Sigmoid colon (tissue), 7 donors: Measurements from ENCODE around the gene PROSER2. TPM values are rescaled to one million over a fixed set of nuclear protein-coding genes. Genes with fewer than 3 reads are reported as not detected.

Experiments used
- DNase-seq: peaks from one replicate; pipeline ENCODE4 v3.0.0-alpha.2; 2019
- H3K27ac ChIP-seq, 4 donors: fragments of 200-600 bp; sonication (generic); one replicate each; pipeline ENCODE4 v1.5.1; 2016 to 2019; ENCODE audit warnings: mild to moderate bottlenecking in 1 of 4
- H3K27me3 ChIP-seq, 3 donors: fragments of 200-600 bp; sonication (generic); one replicate each; pipeline ENCODE4 v1.5.1; 2019; ENCODE audit warnings: mild to moderate bottlenecking in 1 of 3
- H3K36me3 ChIP-seq, 4 donors: fragments of 200-600 bp; sonication (generic); one replicate each; pipeline ENCODE4 v1.5.1; 2016 to 2019
- H3K4me1 ChIP-seq, 4 donors: fragments of 200-600 bp; sonication (generic); one replicate each; pipeline ENCODE4 v1.5.1; 2017 to 2019
- H3K4me3 ChIP-seq, 4 donors: fragments of 200-600 bp; sonication (generic); one replicate each; pipeline ENCODE4 v1.5.1; 2017 to 2019; ENCODE audit warnings: mild to moderate bottlenecking in 2 of 4, moderate library complexity in 1 of 4
- H3K9me3 ChIP-seq, 4 donors: fragments of 200-600 bp in 3 of 4; sonication (generic) in 3 of 4; one replicate each; pipeline versions ENCODE4 v1.5.1 to v1.6.1; 2013 to 2019
- CTCF ChIP-seq, 4 experiments: fragments of 450-650 bp in 3 of 4; fragments of 200-600 bp in 1 of 4; IDR thresholded peaks; one replicate each; pipeline ENCODE4 v1.5.1; 2016 to 2019; ENCODE audit warnings: antibody characterized with exemption in 4 of 4, mild to moderate bottlenecking in 3 of 4, moderate library complexity in 2 of 4
- EP300 ChIP-seq, 4 donors: sonication (generic); formaldehyde crosslinking; IDR thresholded peaks; one replicate each; pipeline ENCODE4 v1.6.1; 2017; ENCODE audit warnings: antibody characterized with exemption in 4 of 4
- POLR2A ChIP-seq, 2 donors: fragments of 450-650 bp; IDR thresholded peaks; one replicate each; pipeline ENCODE4 v1.6.1; 2016; ENCODE audit warnings: antibody characterized with exemption in 2 of 2, mild to moderate bottlenecking in 2 of 2, moderate library complexity in 2 of 2
- POLR2AphosphoS5 ChIP-seq, 4 donors: sonication (generic); formaldehyde crosslinking; IDR thresholded peaks; one replicate each; pipeline ENCODE4 v1.6.1; 2017; ENCODE audit warnings: antibody characterized with exemption in 4 of 4
- WGBS, 2 donors: extraction: QIAGEN DNeasy Blood & Tissue Kit; methylation state at CpG; one replicate each; pipeline ENCODE4 v1.1.7; 2013; 5-methylcytosine and 5-hydroxymethylcytosine counted together
- intact Hi-C: fragments of 100-400 bp; cut with DNase I; formaldehyde crosslinking; loops from one replicate; pipeline ENCODE4 v1.15.1; 2023
- polyA plus RNA-seq, 3 donors: library from polyadenylated mRNA; stranded (reverse); fragments of 200-250 nt; gene quantifications; one replicate each; pipeline ENCODE4 v1.2.3, GENCODE V29; 2013
- total RNA-seq, 4 donors: library from RNA; depleted of rRNA; stranded (reverse); fragments of >200 nt; gene quantifications; one replicate each; pipeline ENCODE4 v1.1.0, GENCODE V29; 2016
- donor health status: healthy with polysubstance abuse.
- donor health status: Bipolar disorder and iron deficiency.
- donor health status: healthy.

Gene PROSER2
- total and polyA plus RNA-seq, 7 donors: 0.60 to 2.8 (median 1.8) TPM

GRCh38 chr10:11787846-11788245 lies 35.3 kb upstream of the PROSER2 start:
- H3K4me3 ChIP-seq: no peak overlapping the region
- no peak for DNase-seq
- H3K36me3 ChIP-seq: no peaks in the 10 kb centered on the region
- H3K4me1 ChIP-seq: no peaks in the 10 kb centered on the region
- TF ChIP-seq CTCF (IDR thresholded peaks at IDR 0.05) (no peak), EP300 (IDR thresholded peaks at IDR 0.05) (no peak), POLR2A (IDR thresholded peaks at IDR 0.05) (no peak), POLR2AphosphoS5 (IDR thresholded peaks at IDR 0.05) (no peak)
- no peaks in the 10 kb centered on the region for H3K9me3 ChIP-seq
- WGBS, 2 donors: 74 to 83% methylated on average over 10 of the region's 10 CpGs
- H3K27me3 ChIP-seq: peaks cover 0 to 7% (median 0%) of the 10 kb centered on the region in 3 donors
- intact Hi-C loops: no loop called here
- no peak overlapping the region for H3K27ac ChIP-seq

GRCh38 chr10:11789306-11789705 lies 33.9 kb upstream of the PROSER2 start:
- WGBS, 2 donors: 26 to 67% methylated on average over 2 of the region's 2 CpGs
- Histone ChIP-seq H3K36me3 (no peaks in the 10 kb centered on the region), H3K9me3 (no peaks in the 10 kb centered on the region), H3K27me3 (peaks cover 0 to 7% (median 0%) of the 10 kb centered on the region in 3 donors), H3K4me3 (no peak overlapping the region), H3K27ac (no peak overlapping the region), H3K4me1 (no peaks in the 10 kb centered on the region)
- TF ChIP-seq POLR2AphosphoS5 (IDR thresholded peaks at IDR 0.05) (no peak), CTCF (IDR thresholded peaks at IDR 0.05) (no peak), EP300 (IDR thresholded peaks at IDR 0.05) (no peak), POLR2A (IDR thresholded peaks at IDR 0.05) (no peak)
- no peak for DNase-seq
- intact Hi-C loops: no loop called here

GRCh38 chr10:11789956-11790355 lies 33.2 kb upstream of the PROSER2 start:
- 82 to 88% methylated on average over 8 of the region's 8 CpGs for WGBS, 2 donors
- TF ChIP-seq POLR2A (IDR thresholded peaks at IDR 0.05) (no peak), EP300 (IDR thresholded peaks at IDR 0.05) (no peak), POLR2AphosphoS5 (IDR thresholded peaks at IDR 0.05) (no peak), CTCF (IDR thresholded peaks at IDR 0.05) (no peak)
- intact Hi-C loops: no loop called here
- Histone ChIP-seq H3K9me3 (no peaks in the 10 kb centered on the region), H3K27ac (no peak overlapping the region), H3K4me3 (no peak overlapping the region), H3K36me3 (no peaks in the 10 kb centered on the region), H3K27me3 (peaks cover 0 to 7% (median 0%) of the 10 kb centered on the region in 3 donors), H3K4me1 (no peaks in the 10 kb centered on the region)
- no peak for DNase-seq

GRCh38 chr10:11793762-11794479 lies 29.2 kb upstream of the PROSER2 start:
- no peaks in the 10 kb centered on the region for H3K36me3 ChIP-seq
- H3K27ac ChIP-seq: no peak overlapping the region
- H3K27me3 ChIP-seq: peaks cover 0 to 7% (median 0%) of the 10 kb centered on the region in 3 donors
- intact Hi-C loops: no loop called here
- WGBS, 2 donors: 88 to 93% methylated on average over 12 of the region's 12 CpGs
- no peaks in the 10 kb centered on the region for H3K4me1 ChIP-seq
- no peak overlapping the region for H3K4me3 ChIP-seq
- DNase-seq: no peak
- no peak for TF ChIP-seq EP300 (IDR thresholded peaks at IDR 0.05)
- TF ChIP-seq POLR2A (IDR thresholded peaks at IDR 0.05): no peak
- no peak for TF ChIP-seq CTCF (IDR thresholded peaks at IDR 0.05)
- TF ChIP-seq POLR2AphosphoS5 (IDR thresholded peaks at IDR 0.05): no peak
- no peaks in the 10 kb centered on the region for H3K9me3 ChIP-seq
